H54 (cell line): ENCODE measurements around the gene CELF4.

Experiments used
- DNase-seq: peaks from one replicate; pipeline ENCODE4 v3.0.0; 2011; ENCODE audit warnings: low spot score, mixed read lengths; ENCODE audit not compliant: insufficient read length
- FAIRE-seq: peaks from 3 replicates; lab custom pipeline; 2011; peaks lifted over from hg19 to GRCh38; lab: Jason Lieb, UNC
- POLR2A ChIP-seq: IDR thresholded peaks from 2 replicates; pipeline ENCODE4 v1.6.1; 2011; ENCODE audit warnings: low read depth, mild to moderate bottlenecking, low read length

Gene CELF4

GRCh38 chr18:37496568-37496967, 69.0 kb downstream of the CELF4 start:
- FAIRE-seq = no peak

DNA sequence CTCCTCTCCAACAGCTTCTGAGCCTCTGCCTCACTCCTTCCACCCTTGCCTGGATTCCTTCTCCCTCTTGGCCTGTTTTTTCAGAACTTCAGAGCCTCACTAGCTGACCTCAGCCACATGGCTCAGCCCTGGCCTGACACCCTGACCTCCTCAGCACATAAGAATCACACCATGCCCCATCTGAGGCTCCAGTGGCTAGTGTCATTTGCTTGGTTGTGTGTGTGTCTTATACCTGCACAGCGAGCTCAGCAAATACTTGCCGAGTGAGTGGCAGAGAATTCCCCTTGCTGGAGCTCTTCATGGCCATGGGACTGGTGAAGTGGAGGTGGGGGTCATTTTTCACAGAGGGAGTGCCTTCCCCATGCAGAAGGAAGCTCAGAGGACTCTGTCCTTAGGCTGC, 70.2 kb downstream of the CELF4 start:
- FAIRE-seq (no peak), DNase-seq (no peak)
- TF ChIP-seq POLR2A = no peak

More at GRCh38 chr18:37496568-37496967, 69.0 kb downstream of the CELF4 start:
- TF ChIP-seq POLR2A = no peak
- DNase-seq = no peak

GRCh38 chr18:37494406-37494805, 71.2 kb downstream of the CELF4 start:
- FAIRE-seq (no peak), DNase-seq (no peak)
- TF ChIP-seq POLR2A = no peak

- DNase-seq (no peak), FAIRE-seq (no peak)
- TF ChIP-seq POLR2A = no peak
Observed at GRCh38 chr18:37493352-37493935, 72.2 kb downstream of the CELF4 start.

- no peak for TF ChIP-seq POLR2A
- FAIRE-seq = no peak
Observed at GRCh38 chr18:37492952-37493351, 72.6 kb downstream of the CELF4 start.

GRCh38 chr18:37491526-37491925, 74.1 kb downstream of the CELF4 start:
- TF ChIP-seq POLR2A = no peak
- FAIRE-seq = no peak
- no peak for DNase-seq

More at GRCh38 chr18:37492952-37493351, 72.6 kb downstream of the CELF4 start:
- no peak for DNase-seq

- no peak for FAIRE-seq
- TF ChIP-seq POLR2A = no peak
Observed at GRCh38 chr18:37489998-37490397, 75.6 kb downstream of the CELF4 start.

GRCh38 chr18:37489011-37489410, 76.6 kb downstream of the CELF4 start:
- FAIRE-seq = no peak
- DNase-seq = no peak

More at GRCh38 chr18:37489998-37490397, 75.6 kb downstream of the CELF4 start:
- no peak for DNase-seq

DNA sequence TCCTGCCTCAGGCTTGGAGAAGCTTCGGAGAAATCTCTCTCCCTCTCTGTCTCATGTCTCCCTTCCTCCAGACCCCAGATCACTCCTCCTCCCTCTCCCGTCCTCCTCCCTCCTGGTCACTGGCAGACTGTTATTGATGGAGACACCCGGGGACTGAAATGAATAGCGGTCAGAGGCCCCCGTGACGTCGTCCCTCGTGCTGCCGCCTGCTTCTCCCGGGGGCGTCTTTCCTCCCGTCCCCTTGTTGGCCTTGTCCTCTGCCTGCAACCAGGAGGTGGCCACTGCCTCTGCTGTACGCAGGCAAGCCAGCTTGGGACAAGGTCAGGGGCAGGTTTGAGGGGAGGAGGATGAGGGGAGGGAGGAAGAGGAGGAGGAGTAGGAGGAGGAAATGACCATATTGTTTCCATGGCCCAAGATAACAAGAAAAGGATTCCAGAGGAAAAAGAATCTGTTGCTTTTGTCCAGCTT, 78.2 kb downstream of the CELF4 start:
- DNase-seq = no peak
- no peak for FAIRE-seq
- TF ChIP-seq POLR2A = no peak

More at GRCh38 chr18:37489011-37489410, 76.6 kb downstream of the CELF4 start:
- no peak for TF ChIP-seq POLR2A

DNA sequence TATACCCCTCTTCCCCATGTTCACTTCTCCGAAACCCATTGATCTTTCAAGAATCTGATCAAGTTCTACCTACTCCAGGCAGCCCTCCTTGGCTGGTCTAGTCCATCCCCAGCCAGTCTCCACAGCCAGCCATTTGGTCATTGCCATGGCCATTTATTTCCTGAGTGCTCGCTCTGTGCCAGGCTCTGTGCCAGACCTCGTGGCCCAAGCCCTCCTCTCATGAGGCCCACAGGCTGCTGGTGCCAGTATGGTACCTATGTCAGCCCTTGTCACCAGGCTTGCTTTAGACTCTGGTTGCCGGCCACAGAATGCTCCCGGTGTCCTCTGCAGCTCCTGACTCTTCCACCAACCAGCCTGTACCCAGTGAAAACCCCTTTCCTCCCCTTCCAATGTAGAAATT, 78.8 kb downstream of the CELF4 start:
- no peak for TF ChIP-seq POLR2A
- no peak for DNase-seq
- FAIRE-seq = no peak

DNA sequence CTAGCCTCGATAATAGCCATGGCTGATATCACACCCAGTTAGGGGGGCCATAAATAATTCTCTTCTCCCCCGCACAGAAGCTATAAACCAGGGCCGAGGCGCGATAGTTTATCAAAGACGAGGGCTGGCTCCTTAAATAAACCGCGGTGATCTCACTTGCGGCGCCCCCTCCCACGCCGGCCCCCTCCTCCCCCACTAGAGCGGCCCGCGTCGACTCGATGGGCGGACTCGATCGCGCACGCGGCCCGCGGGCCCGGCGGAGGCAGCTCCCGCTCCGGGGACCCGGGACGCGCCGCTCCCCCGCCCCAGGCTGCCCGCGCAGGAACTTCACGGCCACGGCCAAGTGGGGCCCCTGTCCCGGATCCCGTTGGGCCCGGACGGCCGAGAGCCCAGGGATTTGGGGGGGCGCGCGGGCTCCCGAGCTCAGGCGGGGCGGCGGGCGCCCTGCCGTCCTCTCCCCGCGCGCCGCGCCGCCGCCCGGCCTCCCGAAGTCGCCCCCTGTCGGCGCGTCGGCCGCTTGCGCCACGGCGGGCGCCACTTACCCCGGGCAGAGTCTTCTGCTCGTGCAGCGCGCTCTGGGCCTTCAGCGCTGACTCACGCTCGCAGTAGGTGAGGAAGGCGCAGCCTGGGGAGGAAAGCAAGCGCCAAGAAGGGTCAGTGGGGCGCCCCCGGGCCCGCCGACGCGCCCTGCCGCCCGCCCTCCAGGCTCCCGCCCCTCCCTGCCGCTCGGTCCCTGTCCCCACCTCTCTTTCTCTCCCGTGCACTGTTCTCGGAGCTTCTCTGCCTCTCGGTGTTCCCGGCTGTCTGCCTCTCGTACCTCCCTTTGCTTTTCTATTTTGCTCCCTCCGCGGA, 80.4 kb downstream of the CELF4 start:
- DNase-seq = no peak

GRCh38 chr18:37483984-37484819, 81.4 kb downstream of the CELF4 start:
- DNase-seq (no peak), FAIRE-seq (no peak)
- TF ChIP-seq POLR2A = no peak

More for the DNA sequence above, 80.4 kb downstream of the CELF4 start:
- FAIRE-seq = no peak
- no peak for TF ChIP-seq POLR2A

GRCh38 chr18:37483221-37483971, 82.2 kb downstream of the CELF4 start:
- TF ChIP-seq POLR2A = no peak
- no peak for FAIRE-seq
- no peak for DNase-seq
